Ishikawa (cell line): Measurements from ENCODE around the gene FOXJ1.

Experiments
- CEBPB ChIP-seq: IDR thresholded peaks from 2 replicates; pipeline ENCODE4 v1.6.1; 2012
- CREB1 ChIP-seq: IDR thresholded peaks from 2 replicates; pipeline ENCODE4 v1.6.1; 2012; ENCODE audit warnings: low read depth
- EGR1 ChIP-seq: IDR thresholded peaks from 2 replicates; pipeline ENCODE4 v1.6.1; 2012
- EP300 ChIP-seq: IDR thresholded peaks from 2 replicates; pipeline ENCODE4 v1.6.1; 2012; ENCODE audit warnings: borderline replicate concordance
- FOXM1 ChIP-seq: IDR thresholded peaks from 2 replicates; pipeline ENCODE4 v1.6.1; 2012; ENCODE audit warnings: low read depth, borderline replicate concordance
- MAX ChIP-seq: IDR thresholded peaks from 2 replicates; pipeline ENCODE4 v1.6.1; 2012
- NFIC ChIP-seq: IDR thresholded peaks from 2 replicates; pipeline ENCODE4 v1.6.1; 2012
- RAD21 ChIP-seq: IDR thresholded peaks from 2 replicates; pipeline ENCODE4 v1.6.1; 2012; ENCODE audit warnings: low read depth
- REST ChIP-seq: IDR thresholded peaks from 2 replicates; pipeline ENCODE4 v1.6.1; 2012; ENCODE audit warnings: low read depth, mild to moderate bottlenecking
- TAF1 ChIP-seq: IDR thresholded peaks from 2 replicates; pipeline ENCODE4 v1.6.1; 2012; ENCODE audit warnings: low read depth, mild to moderate bottlenecking
- TCF12 ChIP-seq: IDR thresholded peaks from 2 replicates; pipeline ENCODE4 v1.6.1; 2012; ENCODE audit warnings: low read depth
- TEAD4 ChIP-seq: IDR thresholded peaks from 2 replicates; pipeline ENCODE4 v1.6.1; 2012
- USF1 ChIP-seq: IDR thresholded peaks from 2 replicates; pipeline ENCODE4 v1.6.1; 2012
- YY1 ChIP-seq: IDR thresholded peaks from 2 replicates; pipeline ENCODE4 v1.6.1; 2012; ENCODE audit warnings: low read depth
- ZBTB7A ChIP-seq: IDR thresholded peaks from 2 replicates; pipeline ENCODE4 v1.6.1; 2012; ENCODE audit warnings: low read depth

Gene FOXJ1

GRCh38 chr17:76104140-76104895 is 36.7 kb downstream of the FOXJ1 start:
- TF ChIP-seq FOXM1 (no peak), EGR1 (no peak), USF1 (no peak), NFIC (no peak), ZBTB7A (no peak), RAD21 (no peak), MAX (no peak), REST (no peak), CEBPB (no peak), TAF1 (no peak), CREB1 (no peak), YY1 (no peak)

- peak; percentile 88 for TF ChIP-seq MAX
- peak; percentile 97 for TF ChIP-seq YY1
- TF ChIP-seq TCF12, result 0 out of 2 replicates have a peak, but pooled peaks have one; percentile 23
- TF ChIP-seq EP300, result no peak; the same call in 1 of the 2 replicates
- peak; percentile 89 for TF ChIP-seq TAF1
These were observed 37.5 kb downstream of the FOXJ1 start, which contains the start of gene EXOC7 for GRCh38 chr17:76103274-76104139. Gene EXOC7 (minus strand): TSS chr17:76103787. CDS start chr17:76103692, 95 bp downstream.

GRCh38 chr17:76102944-76103273 is 38.1 kb downstream of the FOXJ1 start:
- TF ChIP-seq FOXM1 (no peak), REST (no peak), NFIC (no peak), ZBTB7A (no peak), CREB1 (no peak), EP300 (no peak), TEAD4 (no peak)

- TF ChIP-seq EP300 (no peak), TCF12 (no peak), FOXM1 (no peak), CEBPB (no peak), CREB1 (no peak), NFIC (no peak), TEAD4 (no peak), RAD21 (no peak), USF1 (no peak), EGR1 (no peak), YY1 (no peak), TAF1 (no peak), ZBTB7A (no peak), MAX (no peak), REST (no peak)
These were observed 43.2 kb downstream of the FOXJ1 start for GRCh38 chr17:76097716-76098295.
